Right atrium auricular region (tissue), 2 donors: ENCODE measurements around the gene C19orf12. TPM values are rescaled to one million over a fixed set of nuclear protein-coding genes. Genes with fewer than 3 reads are reported as not detected.

Source experiments
- DNase-seq: peaks from one replicate; pipeline ENCODE4 v3.0.0-alpha.2; 2019; ENCODE audit warnings: low spot score
- H3K27ac ChIP-seq, 2 donors: fragments of 200-600 bp; sonication (generic); 1 replicate in 1 of 2; 2 replicates in 1 of 2; pipeline ENCODE4 v1.5.1; 2016 to 2019
- H3K27me3 ChIP-seq, 2 donors: fragments of 200-600 bp; sonication (generic); one replicate each; pipeline versions ENCODE4 v1.5.1 to v1.6.0; 2017 to 2019
- H3K36me3 ChIP-seq: fragments of 200-600 bp; sonication (generic); one replicate; pipeline ENCODE4 v1.5.1; 2016
- H3K4me1 ChIP-seq, 2 donors: fragments of 200-600 bp; sonication (generic); one replicate each; pipeline versions ENCODE4 v1.5.1 to v1.6.0; 2017 to 2019
- H3K4me3 ChIP-seq, 2 donors: fragments of 200-600 bp; sonication (generic); 1 replicate in 1 of 2; 2 replicates in 1 of 2; pipeline ENCODE4 v1.5.1; 2017 to 2019; ENCODE audit warnings: mild to moderate bottlenecking in 1 of 2, moderate library complexity in 1 of 2
- H3K9me3 ChIP-seq, 2 donors: fragments of 200-600 bp; sonication (generic); one replicate each; pipeline ENCODE4 v1.5.1; 2019
- total RNA-seq, 2 donors: library from RNA; depleted of rRNA; stranded (reverse); fragments of >200 nt; gene quantifications; one replicate each; pipeline ENCODE4 v1.1.0, GENCODE V29; 2016
- TF ChIP-seq, protein P1 (sequence below), 2 donors: fragments of 200-600 bp; sonication (generic); IDR thresholded peaks; one replicate each; pipeline ENCODE4 v1.5.1; 2019; ENCODE audit warnings: antibody characterized with exemption in 2 of 2

The C19orf12 gene
- total RNA-seq, 2 donors from 2014 or later = 47.9 to 61.4 TPM

GRCh38 chr19:29680937-29681336 is 34.1 kb downstream of the C19orf12 start:
- TF ChIP-seq, protein P1, sequence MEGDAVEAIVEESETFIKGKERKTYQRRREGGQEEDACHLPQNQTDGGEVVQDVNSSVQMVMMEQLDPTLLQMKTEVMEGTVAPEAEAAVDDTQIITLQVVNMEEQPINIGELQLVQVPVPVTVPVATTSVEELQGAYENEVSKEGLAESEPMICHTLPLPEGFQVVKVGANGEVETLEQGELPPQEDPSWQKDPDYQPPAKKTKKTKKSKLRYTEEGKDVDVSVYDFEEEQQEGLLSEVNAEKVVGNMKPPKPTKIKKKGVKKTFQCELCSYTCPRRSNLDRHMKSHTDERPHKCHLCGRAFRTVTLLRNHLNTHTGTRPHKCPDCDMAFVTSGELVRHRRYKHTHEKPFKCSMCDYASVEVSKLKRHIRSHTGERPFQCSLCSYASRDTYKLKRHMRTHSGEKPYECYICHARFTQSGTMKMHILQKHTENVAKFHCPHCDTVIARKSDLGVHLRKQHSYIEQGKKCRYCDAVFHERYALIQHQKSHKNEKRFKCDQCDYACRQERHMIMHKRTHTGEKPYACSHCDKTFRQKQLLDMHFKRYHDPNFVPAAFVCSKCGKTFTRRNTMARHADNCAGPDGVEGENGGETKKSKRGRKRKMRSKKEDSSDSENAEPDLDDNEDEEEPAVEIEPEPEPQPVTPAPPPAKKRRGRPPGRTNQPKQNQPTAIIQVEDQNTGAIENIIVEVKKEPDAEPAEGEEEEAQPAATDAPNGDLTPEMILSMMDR (IDR thresholded peaks at IDR 0.05) = no peak
- no peaks in the 10 kb centered on the region for H3K9me3 ChIP-seq
- H3K4me3 ChIP-seq = no peak overlapping the region
- H3K36me3 ChIP-seq = peaks cover 20% of the 10 kb centered on the region
- H3K27ac ChIP-seq = peak overlapping the region; percentile 94 to 96
- peaks cover 4 to 81% of the 10 kb centered on the region in 2 donors for H3K4me1 ChIP-seq
- H3K27me3 ChIP-seq = no peaks in the 10 kb centered on the region
- no peak for DNase-seq

DNA sequence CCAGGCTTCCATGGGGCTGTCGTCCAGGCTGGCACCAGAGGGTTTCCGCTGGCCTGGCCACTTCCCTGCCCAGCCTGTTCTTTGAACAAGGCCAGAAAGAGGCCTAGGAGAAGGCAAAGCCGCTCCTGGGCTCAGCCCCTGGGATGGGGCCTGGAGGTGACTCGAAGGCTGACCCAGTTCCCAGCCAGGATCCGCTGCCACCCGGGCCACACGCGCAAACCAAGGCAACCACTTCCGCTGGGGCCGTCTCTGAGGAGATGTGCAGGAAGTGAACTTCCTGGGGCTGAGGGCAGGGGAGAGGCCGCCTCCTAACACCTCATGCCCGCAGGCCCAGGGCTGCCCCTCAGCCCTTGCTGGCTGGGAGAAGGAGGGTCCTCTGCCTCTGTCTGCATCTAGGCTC is 34.6 kb downstream of the C19orf12 start:
- peak overlapping the region; percentile 94 to 96 for H3K27ac ChIP-seq
- TF ChIP-seq, protein P1 (IDR thresholded peaks at IDR 0.05) = no peak
- peaks cover 25% of the 10 kb centered on the region for H3K36me3 ChIP-seq
- peaks cover 4 to 82% of the 10 kb centered on the region in 2 donors for H3K4me1 ChIP-seq
- H3K4me3 ChIP-seq = no peak overlapping the region
- DNase-seq = no peak
- no peaks in the 10 kb centered on the region for H3K27me3 ChIP-seq
- H3K9me3 ChIP-seq = no peaks in the 10 kb centered on the region

- H3K4me1 ChIP-seq = peaks cover 4 to 84% of the 10 kb centered on the region in 2 donors
- peaks cover 33% of the 10 kb centered on the region for H3K36me3 ChIP-seq
- no peaks in the 10 kb centered on the region for H3K9me3 ChIP-seq
- H3K27me3 ChIP-seq = no peaks in the 10 kb centered on the region
- H3K4me3 ChIP-seq = no peak overlapping the region
- no peak for DNase-seq
- TF ChIP-seq, protein P1 (IDR thresholded peaks at IDR 0.05) = no peak
- peak overlapping the region; percentile 94 to 96 for H3K27ac ChIP-seq
Measured at GRCh38 chr19:29679598-29680210, 35.4 kb downstream of the C19orf12 start.

- Histone ChIP-seq H3K27ac (peak overlapping the region; percentile 94 to 96), H3K9me3 (no peaks in the 10 kb centered on the region), H3K27me3 (no peaks in the 10 kb centered on the region), H3K4me3 (no peak overlapping the region), H3K36me3 (peaks cover 44% of the 10 kb centered on the region), H3K4me1 (peaks cover 4 to 94% of the 10 kb centered on the region in 2 donors)
- TF ChIP-seq, protein P1 (IDR thresholded peaks at IDR 0.05) = no peak
- peak; percentile 80 for DNase-seq
Measured at GRCh38 chr19:29678484-29679106, 36.5 kb downstream of the C19orf12 start.

DNA sequence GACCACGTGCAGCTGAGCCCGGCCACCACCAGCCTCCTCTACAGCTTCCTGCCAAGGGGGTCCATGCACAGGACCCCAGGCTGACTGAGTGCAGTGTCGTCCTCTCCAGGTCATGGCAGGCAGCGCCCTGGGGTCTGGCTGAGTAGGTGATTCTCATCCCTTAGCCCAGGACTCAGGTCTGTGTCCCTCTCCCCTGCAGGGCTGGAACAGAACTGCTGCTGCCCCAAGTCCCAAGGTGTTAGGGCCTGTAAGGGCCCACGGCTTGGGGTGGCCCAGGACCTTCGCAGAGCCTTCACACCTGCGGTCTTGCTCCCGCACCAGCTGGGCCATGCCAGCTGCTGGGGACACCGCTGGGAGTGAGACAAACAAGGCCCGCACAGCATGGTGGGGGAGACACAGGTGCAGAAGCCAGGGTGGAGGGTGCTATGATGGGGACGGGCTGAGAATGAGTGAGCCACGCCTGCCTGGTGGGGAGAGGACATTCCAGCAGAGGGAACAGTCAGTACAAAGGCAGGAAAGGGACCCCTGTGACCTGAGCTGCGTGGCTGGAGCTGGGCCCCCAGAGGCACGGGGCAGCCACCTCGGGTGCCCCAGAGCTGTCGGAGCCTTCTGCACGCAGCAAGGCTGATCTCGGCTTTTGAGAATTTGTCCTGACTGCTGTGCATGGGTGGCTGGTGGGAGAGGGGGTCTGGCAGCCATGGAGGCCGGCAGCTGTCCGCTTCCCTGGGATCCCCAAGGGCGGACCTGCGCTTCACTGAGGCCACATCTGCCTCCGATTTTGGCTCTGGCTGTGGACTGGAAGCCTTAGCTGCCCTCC is 37.9 kb downstream of the C19orf12 start:
- TF ChIP-seq, protein P1 (IDR thresholded peaks at IDR 0.05) = no peak
- DNase-seq = no peak
- H3K4me3 ChIP-seq = no peak overlapping the region
- H3K4me1 ChIP-seq = peaks cover 4 to 98% of the 10 kb centered on the region in 2 donors
- no peaks in the 10 kb centered on the region for H3K27me3 ChIP-seq
- no peaks in the 10 kb centered on the region for H3K9me3 ChIP-seq
- H3K36me3 ChIP-seq = peaks cover 45% of the 10 kb centered on the region
- H3K27ac ChIP-seq = peak overlapping the region; percentile 94 to 96
